Limb (tissue), 2 donors: Measurements from ENCODE around the gene B3GALT6.

Experiments
- DNase-seq, 2 donors: peaks; one replicate each; pipeline ENCODE4 v3.0.0-alpha.2; 2016; ENCODE audit errors: extremely low spot score in 2 of 2

Gene B3GALT6

GRCh38 chr1:1200876-1201810 is 30.9 kb upstream of the B3GALT6 start:
- DNase-seq, result peak; percentile 43 to 73

GRCh38 chr1:1202831-1203560 is 29.0 kb upstream of the B3GALT6 start:
- DNase-seq, result peak in 1 of 2 donors; percentile 29

- peak in 1 of 2 donors; percentile 36 for DNase-seq
Observed at GRCh38 chr1:1203561-1204424, 28.2 kb upstream of the B3GALT6 start.

DNA sequence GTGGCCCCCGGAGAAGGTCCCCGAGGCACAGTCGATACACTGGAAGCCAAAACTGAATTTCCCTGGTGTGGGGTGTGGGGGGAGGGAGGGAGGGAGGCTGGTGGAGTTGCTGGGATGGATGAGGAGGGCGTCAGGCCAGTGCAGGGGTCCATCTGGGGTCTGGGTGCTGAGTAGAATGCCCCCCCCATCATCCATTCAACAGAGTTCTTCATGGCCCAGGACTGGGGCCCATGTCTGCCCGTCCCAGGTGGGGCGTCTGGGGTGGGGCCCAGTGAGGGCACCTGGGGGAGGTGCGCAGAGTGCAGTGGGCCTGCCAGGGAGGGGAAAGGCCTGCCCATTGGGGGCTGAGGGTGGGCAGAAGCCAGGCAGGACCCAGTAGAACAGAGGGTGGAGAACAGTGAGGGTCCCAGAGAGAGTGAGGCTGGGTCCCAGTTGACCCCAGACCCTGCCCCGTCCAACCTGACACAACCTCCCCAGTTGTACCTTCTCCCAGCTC is 27.6 kb upstream of the B3GALT6 start:
- peak in 1 of 2 donors; percentile 23 for DNase-seq

DNA sequence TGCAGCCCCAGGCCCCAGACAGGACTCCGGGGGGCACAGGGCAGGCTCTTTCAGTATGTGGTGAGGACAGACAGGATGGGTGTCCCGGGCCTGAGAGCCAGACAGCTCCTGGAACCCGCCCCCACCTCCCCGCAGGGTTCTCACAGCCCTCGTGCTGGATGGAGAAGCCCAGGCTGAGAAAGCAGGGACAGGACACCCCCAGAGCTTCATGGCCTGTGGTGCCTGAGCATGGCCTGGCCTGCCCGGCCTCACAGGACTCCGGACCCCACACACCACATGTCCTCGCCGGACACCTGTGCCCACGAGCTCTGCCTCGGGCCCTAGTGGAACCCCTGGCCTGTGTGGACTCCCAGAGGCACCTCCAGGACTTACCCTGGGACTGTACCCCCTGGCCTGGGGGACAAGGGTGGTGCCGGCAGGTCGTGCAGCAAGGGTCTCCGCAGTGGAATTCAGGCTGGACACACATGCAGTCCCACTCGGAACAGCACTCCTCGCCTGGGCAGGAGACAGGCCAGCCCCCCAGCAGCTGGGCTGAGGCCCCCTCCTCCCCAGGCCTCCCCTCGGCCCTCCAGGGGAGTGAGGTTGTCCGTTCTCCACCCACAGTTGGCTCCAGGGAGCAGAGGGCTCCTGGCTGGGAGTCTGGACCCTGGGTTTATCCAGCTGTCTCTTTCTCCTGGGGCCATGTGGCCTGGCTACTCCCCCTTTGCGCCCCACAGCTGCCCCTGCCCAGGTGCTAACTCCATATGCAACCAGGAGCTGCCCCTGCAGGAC is 26.9 kb upstream of the B3GALT6 start:
- DNase-seq, result peak in 1 of 2 donors; percentile 29

DNA sequence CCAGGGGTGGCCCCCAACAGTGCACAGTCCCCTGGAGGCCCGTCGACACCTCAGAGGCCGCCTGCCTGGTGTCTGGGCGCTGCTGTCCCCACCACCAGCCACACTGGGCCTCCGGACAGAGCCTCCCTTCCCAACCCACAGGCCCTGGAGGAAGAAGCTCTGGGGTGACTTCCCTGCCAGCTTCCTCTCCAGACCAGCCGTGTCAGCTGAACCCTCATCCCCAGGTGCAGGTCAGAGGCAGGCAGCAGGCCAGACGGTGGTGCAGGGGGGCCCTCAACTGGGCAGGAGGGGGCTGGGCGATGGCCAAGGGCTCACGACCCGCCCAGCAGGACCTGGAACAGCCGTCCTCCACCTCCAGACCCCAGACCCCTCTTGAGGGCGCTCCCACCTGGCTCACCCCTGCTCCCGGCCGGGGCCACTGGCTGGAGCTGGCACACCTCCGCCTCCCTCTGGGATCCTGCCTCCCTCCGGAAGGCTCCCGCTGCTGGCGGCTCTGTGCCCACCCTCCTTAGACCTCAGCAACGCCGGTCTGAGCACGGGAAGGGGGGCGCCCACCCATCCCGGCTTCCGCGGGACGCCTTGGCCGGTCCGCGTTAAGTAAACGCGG is 26.2 kb upstream of the B3GALT6 start:
- DNase-seq, result peak in 1 of 2 donors; percentile 37

DNA sequence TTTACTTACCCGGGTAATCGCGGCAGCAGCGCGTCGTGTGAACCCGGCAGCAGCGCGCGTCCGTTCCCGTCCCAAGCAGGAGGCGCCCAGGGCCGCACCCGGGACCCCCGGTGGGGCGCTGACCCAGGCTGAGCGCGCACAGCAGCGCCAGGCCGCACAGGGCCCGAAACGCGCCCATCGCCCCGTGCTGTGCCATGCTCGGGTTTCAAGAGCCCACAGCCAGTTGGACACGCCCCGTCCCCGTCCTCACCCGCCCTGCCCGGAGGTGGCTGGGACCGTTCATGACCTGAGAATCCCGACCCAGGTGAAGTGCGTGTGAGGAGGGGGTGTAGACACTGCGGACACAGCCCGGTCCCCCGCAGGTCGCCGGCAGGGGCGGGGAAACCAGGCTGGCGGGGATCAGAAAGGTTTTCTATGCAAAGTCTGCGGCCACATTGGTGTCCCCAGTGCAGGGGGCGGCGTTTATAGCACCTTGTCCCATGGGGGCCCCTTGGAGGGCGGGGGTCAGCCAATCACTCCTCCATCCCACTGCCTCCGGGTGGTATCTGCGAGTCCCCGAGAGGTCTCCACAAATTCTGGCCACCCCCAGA is 25.6 kb upstream of the B3GALT6 start, which contains the start of gene TNFRSF18:
TSS of gene TNFRSF18 (minus strand) at position 217 of the 590 bp plus-strand sequence. CDS start at position 196, 21 bp downstream.
- peak in 1 of 2 donors; percentile 42 for DNase-seq

- DNase-seq, result peak in 1 of 2 donors; percentile 33
Observed at GRCh38 chr1:1206966-1207531, 25.0 kb upstream of the B3GALT6 start.

- DNase-seq, result peak in 1 of 2 donors; percentile 18
Observed at GRCh38 chr1:1207571-1207892, 24.5 kb upstream of the B3GALT6 start.

DNA sequence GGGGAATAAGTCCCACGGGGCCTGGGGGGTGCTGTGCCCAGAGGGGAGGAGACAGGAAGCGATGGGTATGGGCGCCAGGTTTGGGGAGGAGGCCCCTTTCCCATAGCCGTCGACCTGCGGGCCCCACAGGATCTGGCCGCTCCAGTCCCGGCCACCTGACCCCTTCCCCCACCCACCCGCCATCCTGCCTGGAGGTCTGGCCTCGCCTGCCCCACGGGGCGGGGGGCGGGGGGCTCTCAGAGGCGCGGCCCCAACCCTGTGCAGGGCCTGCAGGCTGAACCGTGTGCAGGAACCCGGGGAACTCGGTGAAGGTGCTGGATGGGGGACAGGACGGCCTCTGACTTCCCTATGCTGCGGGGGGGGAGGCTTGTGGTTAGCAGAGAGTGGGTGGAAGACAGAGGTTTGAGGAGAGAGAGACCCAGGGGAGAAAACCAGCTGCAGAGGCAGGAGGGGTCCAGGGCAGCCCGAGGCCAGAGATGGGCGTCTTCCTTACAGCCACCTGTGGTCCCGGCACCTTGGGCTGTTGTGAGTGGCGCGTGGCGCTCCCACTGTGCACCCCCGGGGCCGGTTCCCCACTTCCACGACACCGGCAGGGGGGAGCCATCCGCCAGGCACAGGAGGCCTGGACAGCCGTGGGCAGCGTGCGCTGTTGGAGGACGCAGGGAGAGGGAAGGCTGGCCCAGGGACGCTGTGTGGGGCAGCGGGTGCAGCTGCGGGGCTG is 23.2 kb upstream of the B3GALT6 start:
- DNase-seq, result peak in 1 of 2 donors; percentile 31

DNA sequence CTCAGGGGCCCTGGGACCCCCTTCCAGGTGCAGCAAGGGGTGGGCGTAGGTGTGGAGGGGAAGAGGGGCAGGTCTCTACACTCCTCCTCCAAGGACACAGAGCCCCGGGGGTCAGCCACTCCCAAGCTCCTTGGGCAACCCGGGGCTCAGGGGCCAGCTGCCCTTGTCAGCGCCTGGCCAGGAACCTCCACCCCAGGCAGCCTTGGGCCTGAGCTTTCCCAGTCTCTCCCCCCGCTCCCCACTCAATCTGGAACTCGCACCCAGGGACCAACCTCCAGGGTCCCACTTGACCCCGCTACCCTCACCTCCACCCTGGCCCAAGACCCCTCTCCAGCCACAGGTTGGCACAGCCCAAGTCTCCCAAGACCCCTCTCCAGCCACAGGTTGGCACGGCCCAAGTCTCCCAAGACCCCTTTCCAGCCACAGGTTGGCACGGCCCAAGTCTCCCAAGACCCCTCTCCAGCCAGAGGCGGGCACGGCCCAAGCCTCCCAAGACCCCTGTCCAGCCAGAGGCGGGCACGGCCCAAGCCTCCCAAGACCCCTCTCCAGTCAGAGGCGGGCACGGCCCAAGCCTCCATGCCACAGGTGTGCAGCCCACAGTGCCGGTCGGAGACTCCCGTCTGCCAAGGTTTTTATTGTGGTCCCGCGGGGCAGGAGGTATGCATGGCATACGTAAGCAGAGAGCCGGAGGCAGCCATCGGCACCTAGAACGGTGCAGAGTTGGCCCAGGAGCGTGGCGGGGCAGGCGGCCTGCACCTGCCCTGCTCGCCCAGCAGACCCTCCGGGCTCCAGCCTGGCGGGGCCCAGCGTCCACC is 21.1 kb upstream of the B3GALT6 start:
- DNase-seq, result peak in 1 of 2 donors; percentile 29

DNA sequence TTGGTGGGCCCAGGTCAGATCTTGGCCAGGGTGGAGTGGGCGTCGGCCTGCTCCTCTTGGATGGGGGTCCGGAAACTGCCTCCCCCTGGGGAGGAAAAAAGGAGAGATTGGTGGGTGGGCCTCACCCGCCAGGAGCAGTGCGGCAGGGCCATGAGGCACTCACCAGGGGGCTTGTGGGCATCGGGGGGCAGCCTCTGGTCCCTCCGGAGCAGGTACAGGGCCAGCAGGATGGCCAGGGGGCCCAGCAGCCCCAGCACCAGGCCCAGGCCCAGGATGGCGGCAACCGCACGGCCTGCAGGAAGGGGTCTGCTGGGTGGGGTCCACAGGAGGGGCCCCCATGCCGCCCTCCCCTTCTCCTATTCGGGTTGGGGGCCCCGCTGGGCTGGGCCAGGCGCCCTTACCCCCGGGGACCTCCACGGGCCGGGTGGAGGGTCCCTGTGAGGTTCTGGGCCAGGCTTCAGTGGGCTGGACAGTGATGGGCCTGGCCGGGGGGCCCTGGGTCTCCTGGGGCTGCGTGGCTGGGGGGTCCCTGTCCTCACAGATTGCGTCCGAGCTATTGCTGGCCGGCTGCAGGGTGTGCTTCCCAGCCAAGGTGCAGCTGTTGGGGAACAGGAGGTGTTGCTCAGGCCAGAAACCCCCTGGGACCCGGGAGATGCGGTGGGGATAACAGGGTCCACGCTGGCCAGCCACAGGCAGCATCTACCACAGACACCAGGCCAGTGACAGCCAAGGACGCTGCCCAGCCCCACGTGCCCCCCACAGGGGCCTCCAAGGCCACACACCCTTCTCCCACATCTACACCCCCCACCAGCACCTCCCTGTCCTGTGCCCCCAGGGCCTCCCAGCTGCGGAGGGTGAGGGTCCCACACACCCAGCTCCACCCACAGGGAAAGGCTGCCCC is 20.2 kb upstream of the B3GALT6 start:
- peak in 1 of 2 donors; percentile 30 for DNase-seq

GRCh38 chr1:1212780-1213344 is 19.2 kb upstream of the B3GALT6 start:
- peak in 1 of 2 donors; percentile 40 for DNase-seq

- no peak for DNase-seq
Observed at GRCh38 chr1:1213345-1214265, 18.4 kb upstream of the B3GALT6 start, which contains the start of gene TNFRSF4. TSS of gene TNFRSF4 (minus strand) at chr1:1214153. CDS start at chr1:1214127, 26 bp downstream.

DNA sequence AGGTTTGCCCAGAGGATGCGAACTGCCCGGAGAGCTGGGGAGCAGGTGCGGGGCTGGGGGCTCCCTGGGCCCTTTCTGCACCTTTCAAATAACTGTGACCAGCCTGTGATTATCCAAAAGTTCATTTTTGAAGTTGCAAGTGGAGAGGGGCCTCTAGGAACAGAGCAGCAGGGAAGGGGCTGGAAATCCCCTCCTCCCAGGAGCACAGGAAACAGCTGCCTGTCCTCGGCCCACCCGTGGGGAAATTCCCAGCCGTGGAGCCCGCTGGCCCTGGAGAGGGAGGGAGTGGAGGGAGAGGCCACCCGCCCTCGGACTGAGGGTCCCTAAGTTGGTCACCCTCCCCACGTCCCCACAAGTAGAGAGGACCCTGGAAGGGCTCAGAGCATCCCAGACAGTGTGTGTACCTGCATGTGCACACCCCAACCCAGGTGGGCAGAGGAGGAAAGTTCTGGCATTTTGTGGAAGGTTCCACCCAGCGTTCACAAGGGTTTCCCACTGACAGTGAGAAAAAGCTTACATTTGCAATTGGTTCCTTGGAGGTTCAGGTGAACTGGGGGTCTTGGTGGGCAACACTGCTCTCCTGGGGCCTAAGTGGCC is 16.9 kb upstream of the B3GALT6 start:
- no peak for DNase-seq
